HepG2 (cell line): Measurements from ENCODE around the gene CYP2C19. TPM values are rescaled to one million over a fixed set of nuclear protein-coding genes. Genes with fewer than 3 reads are reported as not detected.

ENCODE experiments used
- ATAC-seq: fragments of 200-7000 bp; cut with Tn5 transposase; 3 replicates; pipeline ENCODE4 v1.9.1; 2020; ENCODE audit warnings: mild to moderate bottlenecking, moderate library complexity
- BruUV-seq: library from RNA; stranded (reverse); fragments of 400-500 nt; replicated peaks from 2 replicates; lab custom pipeline; 2021; lab: Mats Ljungman, UMichigan
- CTCF ChIA-PET: fragments of 300-600 bp; formaldehyde crosslinking; extraction: SDS; loops from one replicate; lab custom pipeline; 2021; ENCODE audit warnings: low total read pairs, inconsistent platforms, low intra/inter-chr PET ratio; lab: Yijun Ruan, JAX
- POLR2A ChIA-PET: fragments of 350-600 bp; sonication (Branson Sonifier 250); formaldehyde crosslinking; loops from one replicate; lab custom pipeline; 2020; ENCODE audit warnings: antibody characterized with exemption, inconsistent platforms; lab: Yijun Ruan, JAX
- DNase-seq: peaks from one replicate; pipeline ENCODE4 v3.0.0-alpha.2; 2015; ENCODE audit warnings: low spot score
- FAIRE-seq: peaks from 3 replicates; lab custom pipeline; 2011; peaks lifted over from hg19 to GRCh38; lab: Jason Lieb, UNC
- H2AFZ ChIP-seq: one replicate; pipeline ENCODE4 v1.6.1; 2011; ENCODE audit warnings: low read length, inconsistent platforms
- H3K27ac ChIP-seq: fragments of 300-600 bp; 3 replicates; pipeline ENCODE4 v1.8.0; 2011; ENCODE audit warnings: mixed run types, mild to moderate bottlenecking, mixed read lengths, low read length, inconsistent platforms; ENCODE audit not compliant: insufficient read depth; ENCODE audit errors: extremely low read length
- H3K27me3 ChIP-seq, 2 experiments: fragments of 200-600 bp in 1 of 2; 2 replicates in 1 of 2; 3 replicates in 1 of 2; pipeline versions ENCODE4 v1.6.0 to v1.8.0; 2011; ENCODE audit warnings: low read length in 2 of 2, mild to moderate bottlenecking in 2 of 2, moderate library complexity in 2 of 2, inconsistent platforms in 1 of 2; ENCODE audit not compliant: insufficient read depth in 2 of 2, control insufficient read depth in 1 of 2
- H3K36me3 ChIP-seq, 2 experiments: fragments of 200-600 bp in 1 of 2; replicated peaks in 1 of 2; 2 replicates in 1 of 2; 3 replicates in 1 of 2; pipeline versions ENCODE4 v1.5.1 to v1.8.0; 2011; ENCODE audit warnings: low read length in 2 of 2, inconsistent platforms in 1 of 2; ENCODE audit not compliant: insufficient read depth in 2 of 2, control insufficient read depth in 1 of 2
- H3K4me1 ChIP-seq: 2 replicates; pipeline ENCODE4 v1.5.1; 2012; ENCODE audit warnings: low read length, inconsistent platforms; ENCODE audit not compliant: insufficient read depth
- H3K4me2 ChIP-seq: 2 replicates; pipeline ENCODE4 v1.6.0; 2011; ENCODE audit warnings: low read depth, low read length, inconsistent platforms
- H3K4me3 ChIP-seq, 3 experiments: fragments of 200-600 bp in 1 of 3; sonication (generic), shearing (Covaris generic) in 1 of 3; replicated peaks in 1 of 3; 2 replicates each; pipeline ENCODE4 v1.5.1; 2011 to 2016; ENCODE audit warnings: low read length in 3 of 3, inconsistent platforms in 2 of 3, low read depth in 2 of 3, mild to moderate bottlenecking in 2 of 3, control low read depth in 1 of 3, mixed read lengths in 1 of 3; ENCODE audit not compliant: insufficient read depth in 1 of 3
- H3K79me2 ChIP-seq: one replicate; pipeline ENCODE4 v1.6.1; 2011; ENCODE audit warnings: low read length, inconsistent platforms; ENCODE audit not compliant: insufficient read depth
- H3K9ac ChIP-seq: 2 replicates; pipeline ENCODE4 v1.6.0; 2011; ENCODE audit warnings: mild to moderate bottlenecking, low read depth, low read length, inconsistent platforms; ENCODE audit not compliant: insufficient read depth
- H3K9me3 ChIP-seq: 2 replicates; pipeline ENCODE4 v1.5.1; 2012; ENCODE audit warnings: mild to moderate bottlenecking, low read length
- H4K20me1 ChIP-seq: 2 replicates; pipeline ENCODE4 v1.6.0; 2011; ENCODE audit warnings: inconsistent platforms, mild to moderate bottlenecking, low read length, moderate library complexity; ENCODE audit not compliant: insufficient read depth
- CEBPB ChIP-seq: IDR thresholded peaks from 2 replicates; pipeline ENCODE4 v1.6.1; 2011; ENCODE audit warnings: low read depth, low read length, improper control_type of control experiment, borderline replicate concordance
- CREB1 ChIP-seq, 2 experiments: fragments of 450-650 bp in 1 of 2; IDR thresholded peaks; 2 replicates each; pipeline ENCODE4 v1.6.1; 2016 to 2017; ENCODE audit warnings: control low read depth in 1 of 2, mild to moderate bottlenecking in 1 of 2, missing compliant biosample characterization in 1 of 2, missing genetic modification characterization in 1 of 2
- FOXA3 ChIP-seq: IDR thresholded peaks from 2 replicates; pipeline ENCODE4 v1.6.1; 2016; ENCODE audit warnings: missing genetic modification reagents, missing compliant biosample characterization
- FOXP1 ChIP-seq, 2 experiments: fragments of 450-650 bp in 1 of 2; IDR thresholded peaks; 2 replicates each; pipeline ENCODE4 v1.6.1; 2017 to 2018; ENCODE audit warnings: antibody characterized with exemption in 1 of 2
- GATAD2A ChIP-seq: IDR thresholded peaks from 2 replicates; pipeline ENCODE4 v1.6.1; 2016
- MED1 ChIP-seq: sonication (generic); formaldehyde crosslinking; IDR thresholded peaks from 2 replicates; pipeline ENCODE4 v1.4.0; 2020; ENCODE audit warnings: missing genetic modification reagents
- MIXL1 ChIP-seq: IDR thresholded peaks from 2 replicates; pipeline ENCODE4 v1.6.1; 2016
- NFIC ChIP-seq: IDR thresholded peaks from 2 replicates; pipeline ENCODE4 v1.6.1; 2012; ENCODE audit warnings: mild to moderate bottlenecking, low read length, inconsistent platforms
- PAWR ChIP-seq: sonication (generic); formaldehyde crosslinking; IDR thresholded peaks from 2 replicates; pipeline ENCODE4 v1.4.0; 2020; ENCODE audit warnings: missing genetic modification reagents, mild to moderate bottlenecking, borderline replicate concordance
- PPARG ChIP-seq: conservative IDR thresholded peaks from 2 replicates; pipeline ENCODE4 v1.6.1; 2016; ENCODE audit warnings: missing biosample characterization, missing genetic modification reagents
- RARA ChIP-seq: IDR thresholded peaks from 2 replicates; pipeline ENCODE4 v1.6.1; 2016; ENCODE audit warnings: missing genetic modification reagents, missing compliant biosample characterization
- SOX13 ChIP-seq, 3 experiments: fragments of 450-650 bp in 1 of 3; sonication (generic) in 1 of 3; formaldehyde crosslinking in 1 of 3; IDR thresholded peaks in 2 of 3; conservative IDR thresholded peaks in 1 of 3; 2 replicates each; pipeline versions ENCODE4 v1.5.0 to v1.6.1; 2016 to 2020; ENCODE audit warnings: antibody characterized with exemption in 1 of 3, mild to moderate bottlenecking in 1 of 3, missing compliant biosample characterization in 1 of 3, missing genetic modification reagents in 1 of 3, moderate library complexity in 1 of 3
- ZKSCAN5 ChIP-seq: sonication (generic); formaldehyde crosslinking; IDR thresholded peaks from 2 replicates; pipeline ENCODE4 v1.5.1; 2020; ENCODE audit warnings: mild to moderate bottlenecking, missing genetic modification reagents
- ZNF264 ChIP-seq: sonication (generic); formaldehyde crosslinking; IDR thresholded peaks from 2 replicates; pipeline ENCODE4 v1.4.0; 2020; ENCODE audit warnings: missing genetic modification reagents
- ZNF337 ChIP-seq: sonication (generic); formaldehyde crosslinking; IDR thresholded peaks from 2 replicates; pipeline ENCODE4 v1.5.1; 2020; ENCODE audit warnings: missing genetic modification reagents, low read depth, mild to moderate bottlenecking, borderline replicate concordance
- WGBS: methylation state at CpG from one replicate; pipeline ENCODE4 v1.1.6; 2017; ENCODE audit warnings: low lambda C conversion rate; 5-methylcytosine and 5-hydroxymethylcytosine counted together
- in situ Hi-C: cut with HindIII; loops from 2 replicates; pipeline ENCODE4 v1.10.0; 2017; ENCODE audit warnings: low pct_unique_long_range_greater_than_20kb; ENCODE audit not compliant: extremely low pct_ligation_motif_present
- intact Hi-C: fragments of 100-400 bp; cut with micrococcal nuclease; formaldehyde crosslinking; loops from one replicate; pipeline ENCODE4 v1.10.0; 2022; ENCODE audit not compliant: unreplicated experiment
- polyA plus RNA-seq, 8 experiments: library from polyadenylated mRNA; depleted of rRNA in 3 of 8; stranded (reverse) in 7 of 8; unstranded in 1 of 8; fragments of >200 nt; fragmentation: Illumina TruSeq in 4 of 8; extraction: Trizol in 4 of 8; gene quantifications; 2 replicates each; pipeline versions ENCODE4 v1.2.1 to v1.2.3, GENCODE V29; 2011 to 2016; ENCODE audit warnings: low read depth in 4 of 8, missing spikeins in 1 of 8, mixed read lengths in 1 of 8; ENCODE audit not compliant: insufficient read depth in 1 of 8
- total RNA-seq, 5 experiments: library from RNA; depleted of rRNA; stranded (reverse); fragments of >200 nt; fragmentation: Illumina TruSeq; extraction: Trizol; gene quantifications; 2 replicates each; pipeline ENCODE4 v1.2.3, GENCODE V29; 2016; ENCODE audit warnings: low read depth in 1 of 5
- TF ChIP-seq, protein P1 (sequence below): sonication (generic); formaldehyde crosslinking; IDR thresholded peaks from 2 replicates; pipeline ENCODE4 v1.8.1; 2023; ENCODE audit warnings: missing genetic modification reagents, mild to moderate bottlenecking, borderline replicate concordance
- TF ChIP-seq, protein P2 (sequence below): sonication (generic); formaldehyde crosslinking; IDR thresholded peaks from 2 replicates; pipeline ENCODE4 v1.4.0; 2020; ENCODE audit warnings: missing genetic modification reagents, borderline replicate concordance
- TF ChIP-seq, protein P3 (sequence below): sonication (generic); formaldehyde crosslinking; IDR thresholded peaks from 2 replicates; pipeline ENCODE4 v1.4.0; 2020; ENCODE audit warnings: missing genetic modification reagents
- TF ChIP-seq, protein P4 (sequence below): sonication (generic); formaldehyde crosslinking; IDR thresholded peaks from 2 replicates; pipeline ENCODE4 v1.8.1; 2023; ENCODE audit warnings: missing genetic modification reagents, inconsistent platforms, borderline replicate concordance

The CYP2C19 gene
- total and polyA plus RNA-seq, 2 of the 13 experiments (the other 11 are each of a cell fraction or from before 2014, with no cell fraction given), result not detected

DNA sequence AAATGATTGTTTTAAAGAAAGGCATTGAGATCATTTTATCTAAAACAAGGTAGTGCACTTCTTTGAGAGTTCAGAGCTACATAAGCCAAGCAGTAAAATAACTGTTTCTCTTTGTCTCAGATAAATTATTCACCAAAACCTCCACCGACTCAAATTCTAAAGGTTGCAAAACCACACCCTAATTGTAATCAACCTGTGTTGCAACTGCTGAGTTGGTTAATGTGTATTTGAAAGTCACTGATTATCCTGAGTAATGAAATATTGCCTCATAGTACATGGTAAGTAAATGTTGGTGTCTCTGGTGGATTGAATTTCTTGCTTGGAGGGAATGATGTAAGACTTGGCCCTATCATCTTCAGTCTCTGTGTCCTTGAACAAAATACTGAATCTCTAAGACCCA is 140.1 kb downstream of the CYP2C19 start:
- Histone ChIP-seq H3K4me2 (peak overlapping the region; percentile 30), H2AFZ (no peak overlapping the region), H3K27ac (peak overlapping the region; percentile 54), H3K9me3 (no peaks in the 10 kb centered on the region), H3K9ac (no peak overlapping the region), H3K27me3 (no peaks in the 10 kb centered on the region), H3K4me1 (peaks cover 41% of the 10 kb centered on the region), H3K36me3 (no peaks in the 10 kb centered on the region), H4K20me1 (no peaks in the 10 kb centered on the region), H3K79me2 (no peaks in the 10 kb centered on the region), H3K4me3 (peak overlapping the region in 1 of 3 experiments; percentile 3; a peak in 1 of 6 replicates)
- FAIRE-seq (peak; percentile 89), DNase-seq (peak; percentile 91), ATAC-seq (peak; percentile 86)
- ChIA-PET CTCF (no interaction called here), POLR2A (no interaction called here)
- WGBS, result 9% methylated on average over 1 of the region's 1 CpG
- intact Hi-C loops (no loop called here), in situ Hi-C loops (no loop called here)
- BruUV-seq, result no TSS peak
- no peak for TF ChIP-seq CREB1 (IDR thresholded peaks at IDR 0.05)
- peak; percentile 49 for TF ChIP-seq CREB1 (CRISPR knock-in tag; IDR thresholded peaks at IDR 0.05)
- TF ChIP-seq ZNF337 (CRISPR knock-in tag), result no peak
- TF ChIP-seq ZNF264 (CRISPR knock-in tag), result 0 out of 2 replicates have a peak, but pooled peaks have one; percentile 40
- TF ChIP-seq, protein P1, sequence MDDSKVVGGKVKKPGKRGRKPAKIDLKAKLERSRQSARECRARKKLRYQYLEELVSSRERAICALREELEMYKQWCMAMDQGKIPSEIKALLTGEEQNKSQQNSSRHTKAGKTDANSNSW (CRISPR knock-in tag), result no peak
- TF ChIP-seq RARA, result peak; percentile 46
- peak; percentile 93 for TF ChIP-seq MIXL1
- TF ChIP-seq NFIC, result peak; percentile 77
- TF ChIP-seq, protein P2, sequence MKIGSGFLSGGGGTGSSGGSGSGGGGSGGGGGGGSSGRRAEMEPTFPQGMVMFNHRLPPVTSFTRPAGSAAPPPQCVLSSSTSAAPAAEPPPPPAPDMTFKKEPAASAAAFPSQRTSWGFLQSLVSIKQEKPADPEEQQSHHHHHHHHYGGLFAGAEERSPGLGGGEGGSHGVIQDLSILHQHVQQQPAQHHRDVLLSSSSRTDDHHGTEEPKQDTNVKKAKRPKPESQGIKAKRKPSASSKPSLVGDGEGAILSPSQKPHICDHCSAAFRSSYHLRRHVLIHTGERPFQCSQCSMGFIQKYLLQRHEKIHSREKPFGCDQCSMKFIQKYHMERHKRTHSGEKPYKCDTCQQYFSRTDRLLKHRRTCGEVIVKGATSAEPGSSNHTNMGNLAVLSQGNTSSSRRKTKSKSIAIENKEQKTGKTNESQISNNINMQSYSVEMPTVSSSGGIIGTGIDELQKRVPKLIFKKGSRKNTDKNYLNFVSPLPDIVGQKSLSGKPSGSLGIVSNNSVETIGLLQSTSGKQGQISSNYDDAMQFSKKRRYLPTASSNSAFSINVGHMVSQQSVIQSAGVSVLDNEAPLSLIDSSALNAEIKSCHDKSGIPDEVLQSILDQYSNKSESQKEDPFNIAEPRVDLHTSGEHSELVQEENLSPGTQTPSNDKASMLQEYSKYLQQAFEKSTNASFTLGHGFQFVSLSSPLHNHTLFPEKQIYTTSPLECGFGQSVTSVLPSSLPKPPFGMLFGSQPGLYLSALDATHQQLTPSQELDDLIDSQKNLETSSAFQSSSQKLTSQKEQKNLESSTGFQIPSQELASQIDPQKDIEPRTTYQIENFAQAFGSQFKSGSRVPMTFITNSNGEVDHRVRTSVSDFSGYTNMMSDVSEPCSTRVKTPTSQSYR (CRISPR knock-in tag), result peak; percentile 43; the same call in 1 of the 2 replicates
- TF ChIP-seq SOX13 (IDR thresholded peaks at IDR 0.05), result peak; percentile 44; the same call in 1 of the 2 replicates
- peak in 1 of 2 experiments; percentile 83; a peak in 2 of 4 replicates for TF ChIP-seq SOX13 (CRISPR knock-in tag; conservative IDR thresholded peaks at IDR 0.05 in 1 of 2, IDR thresholded peaks at IDR 0.05 in 1 of 2)
- TF ChIP-seq PAWR (CRISPR knock-in tag), result no peak
- TF ChIP-seq MED1 (CRISPR knock-in tag), result peak; percentile 53
- peak; percentile 87 for TF ChIP-seq FOXA3 (CRISPR knock-in tag)
- TF ChIP-seq, protein P3, sequence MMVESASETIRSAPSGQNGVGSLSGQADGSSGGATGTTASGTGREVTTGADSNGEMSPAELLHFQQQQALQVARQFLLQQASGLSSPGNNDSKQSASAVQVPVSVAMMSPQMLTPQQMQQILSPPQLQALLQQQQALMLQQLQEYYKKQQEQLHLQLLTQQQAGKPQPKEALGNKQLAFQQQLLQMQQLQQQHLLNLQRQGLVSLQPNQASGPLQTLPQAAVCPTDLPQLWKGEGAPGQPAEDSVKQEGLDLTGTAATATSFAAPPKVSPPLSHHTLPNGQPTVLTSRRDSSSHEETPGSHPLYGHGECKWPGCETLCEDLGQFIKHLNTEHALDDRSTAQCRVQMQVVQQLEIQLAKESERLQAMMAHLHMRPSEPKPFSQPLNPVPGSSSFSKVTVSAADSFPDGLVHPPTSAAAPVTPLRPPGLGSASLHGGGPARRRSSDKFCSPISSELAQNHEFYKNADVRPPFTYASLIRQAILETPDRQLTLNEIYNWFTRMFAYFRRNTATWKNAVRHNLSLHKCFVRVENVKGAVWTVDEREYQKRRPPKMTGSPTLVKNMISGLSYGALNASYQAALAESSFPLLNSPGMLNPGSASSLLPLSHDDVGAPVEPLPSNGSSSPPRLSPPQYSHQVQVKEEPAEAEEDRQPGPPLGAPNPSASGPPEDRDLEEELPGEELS (CRISPR knock-in tag), result peak; percentile 85
- TF ChIP-seq CEBPB, result peak; percentile 97
- TF ChIP-seq PPARG (CRISPR knock-in tag), result peak; percentile 37; the same call in 1 of the 2 replicates
- TF ChIP-seq ZKSCAN5 (CRISPR knock-in tag), result no peak
- TF ChIP-seq GATAD2A (CRISPR knock-in tag), result peak; percentile 94
- TF ChIP-seq FOXP1 (IDR thresholded peaks at IDR 0.05), result no peak
- TF ChIP-seq FOXP1 (CRISPR knock-in tag; IDR thresholded peaks at IDR 0.05), result peak; percentile 87
- TF ChIP-seq, protein P4, sequence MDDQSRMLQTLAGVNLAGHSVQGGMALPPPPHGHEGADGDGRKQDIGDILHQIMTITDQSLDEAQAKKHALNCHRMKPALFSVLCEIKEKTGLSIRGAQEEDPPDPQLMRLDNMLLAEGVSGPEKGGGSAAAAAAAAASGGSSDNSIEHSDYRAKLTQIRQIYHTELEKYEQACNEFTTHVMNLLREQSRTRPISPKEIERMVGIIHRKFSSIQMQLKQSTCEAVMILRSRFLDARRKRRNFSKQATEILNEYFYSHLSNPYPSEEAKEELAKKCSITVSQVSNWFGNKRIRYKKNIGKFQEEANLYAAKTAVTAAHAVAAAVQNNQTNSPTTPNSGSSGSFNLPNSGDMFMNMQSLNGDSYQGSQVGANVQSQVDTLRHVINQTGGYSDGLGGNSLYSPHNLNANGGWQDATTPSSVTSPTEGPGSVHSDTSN (CRISPR knock-in tag), result 0 out of 2 replicates have a peak, but pooled peaks have one; percentile 58
